Transverse colon (tissue), 3 donors: ENCODE measurements around the gene KCNJ11.

Source experiments
- EP300 ChIP-seq: sonication (generic); formaldehyde crosslinking; IDR thresholded peaks from one replicate; pipeline ENCODE4 v1.6.1; 2017; ENCODE audit warnings: antibody characterized with exemption, low read depth
- TF ChIP-seq, protein P1 (sequence below), 5 experiments: fragments of 200-600 bp in 3 of 5; fragments of 450-650 bp in 2 of 5; sonication (generic) in 3 of 5; IDR thresholded peaks; 1 replicate in 2 of 5; 2 replicates in 3 of 5; pipeline ENCODE4 v1.5.1; 2016 to 2017; ENCODE audit warnings: antibody characterized with exemption in 5 of 5, inconsistent platforms in 3 of 5, mild to moderate bottlenecking in 2 of 5, moderate library complexity in 1 of 5

DNA sequence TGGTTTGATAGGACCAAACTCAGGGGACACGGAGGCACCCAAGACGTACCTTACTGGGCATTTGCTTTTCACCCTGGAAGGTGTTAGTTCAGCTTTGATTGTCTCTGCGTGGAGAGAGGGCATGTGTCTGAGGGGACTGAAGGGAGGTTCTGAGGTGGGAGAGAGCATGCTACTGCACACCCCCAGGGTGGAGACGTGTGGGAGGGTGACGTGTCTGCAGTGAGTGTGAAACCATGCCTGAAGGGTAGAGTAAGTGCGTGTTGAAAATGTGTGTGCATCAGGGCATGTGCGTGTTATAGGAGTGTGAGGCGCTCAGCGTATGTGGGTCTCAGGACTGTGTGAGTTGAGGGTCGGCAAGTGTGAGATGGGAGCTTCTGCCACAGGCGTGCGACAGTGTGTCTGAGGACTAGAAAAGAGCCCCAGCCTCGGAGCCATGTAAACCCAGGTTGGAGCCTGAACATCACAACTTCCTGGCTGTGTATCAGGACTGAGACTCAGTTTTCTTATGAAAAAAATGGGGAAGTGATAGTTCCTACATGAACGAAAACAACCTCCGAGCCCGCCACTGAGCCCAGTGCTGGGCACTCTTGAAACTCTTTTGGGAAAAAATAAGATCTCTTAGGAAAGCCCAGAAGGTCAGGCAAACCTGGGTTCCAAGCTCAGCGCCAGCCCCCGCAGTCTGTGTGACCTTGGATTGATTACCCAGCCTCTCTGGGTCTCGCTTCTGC, 11.8 kb upstream of the KCNJ11 start:
- TF ChIP-seq, protein P1, sequence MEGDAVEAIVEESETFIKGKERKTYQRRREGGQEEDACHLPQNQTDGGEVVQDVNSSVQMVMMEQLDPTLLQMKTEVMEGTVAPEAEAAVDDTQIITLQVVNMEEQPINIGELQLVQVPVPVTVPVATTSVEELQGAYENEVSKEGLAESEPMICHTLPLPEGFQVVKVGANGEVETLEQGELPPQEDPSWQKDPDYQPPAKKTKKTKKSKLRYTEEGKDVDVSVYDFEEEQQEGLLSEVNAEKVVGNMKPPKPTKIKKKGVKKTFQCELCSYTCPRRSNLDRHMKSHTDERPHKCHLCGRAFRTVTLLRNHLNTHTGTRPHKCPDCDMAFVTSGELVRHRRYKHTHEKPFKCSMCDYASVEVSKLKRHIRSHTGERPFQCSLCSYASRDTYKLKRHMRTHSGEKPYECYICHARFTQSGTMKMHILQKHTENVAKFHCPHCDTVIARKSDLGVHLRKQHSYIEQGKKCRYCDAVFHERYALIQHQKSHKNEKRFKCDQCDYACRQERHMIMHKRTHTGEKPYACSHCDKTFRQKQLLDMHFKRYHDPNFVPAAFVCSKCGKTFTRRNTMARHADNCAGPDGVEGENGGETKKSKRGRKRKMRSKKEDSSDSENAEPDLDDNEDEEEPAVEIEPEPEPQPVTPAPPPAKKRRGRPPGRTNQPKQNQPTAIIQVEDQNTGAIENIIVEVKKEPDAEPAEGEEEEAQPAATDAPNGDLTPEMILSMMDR (IDR thresholded peaks at IDR 0.05): no peak
- TF ChIP-seq EP300: no peak
